A549 (cell line): ENCODE measurements around the gene CC2D1B. TPM values are rescaled to one million over a fixed set of nuclear protein-coding genes. Genes with fewer than 3 reads are reported as not detected.

Experiments used
- ATAC-seq, 2 experiments: fragments of 200-7000 bp in 1 of 2; fragments of >200 bp in 1 of 2; cut with Nextera tagmentation in 1 of 2; cut with Tn5 transposase in 1 of 2; 3 replicates each; pipeline versions ENCODE4 v1.8.0 to v1.9.1; 2018 to 2020; ENCODE audit warnings: mild to moderate bottlenecking in 1 of 2, moderate library complexity in 1 of 2
- CTCF ChIA-PET: fragments of 300-600 bp; sonication (Branson Sonifier 250); formaldehyde crosslinking; extraction: SDS; loops from one replicate; lab custom pipeline; 2021; ENCODE audit warnings: antibody characterized with exemption, inconsistent platforms; lab: Yijun Ruan, JAX
- POLR2A ChIA-PET: fragments of 350-600 bp; formaldehyde crosslinking; extraction: SDS; loops from one replicate; lab custom pipeline; 2021; ENCODE audit warnings: antibody characterized with exemption, inconsistent platforms; lab: Yijun Ruan, JAX
- DNase-seq, 2 experiments: peaks; one replicate each; pipeline versions ENCODE4 v3.0.0 to v3.0.0-alpha.2; 2011 to 2016; ENCODE audit warnings: low read depth in 1 of 2, low spot score in 1 of 2
- FAIRE-seq: peaks from 2 replicates; lab custom pipeline; 2011; peaks lifted over from hg19 to GRCh38; lab: Jason Lieb, UNC
- H3K27ac ChIP-seq, 2 experiments: fragments of >200 bp; sonication (Bioruptor Twin); formaldehyde crosslinking; 3 replicates each; pipeline ENCODE4 v1.5.1; 2016 to 2017
- H3K4me1 ChIP-seq: fragments of >200 bp; sonication (Bioruptor Twin); formaldehyde crosslinking; 3 replicates; pipeline ENCODE4 v1.6.1; 2016
- H3K4me2 ChIP-seq: fragments of >200 bp; sonication (Bioruptor Twin); formaldehyde crosslinking; 3 replicates; pipeline ENCODE4 v1.6.1; 2016
- H3K4me3 ChIP-seq: fragments of >200 bp; sonication (Bioruptor Twin); formaldehyde crosslinking; 3 replicates; pipeline ENCODE4 v1.5.1; 2016
- H3K9me3 ChIP-seq: fragments of >200 bp; sonication (Bioruptor Twin); formaldehyde crosslinking; 3 replicates; pipeline ENCODE4 v1.6.1; 2016
- ATOH8 ChIP-seq: fragments of 250-450 bp; sonication (Bioruptor Pico); IDR thresholded peaks from 2 replicates; pipeline ENCODE4 v1.5.0; 2020; ENCODE audit warnings: low read depth, mild to moderate bottlenecking, moderate library complexity
- BCL3 ChIP-seq: fragments of >200 bp; sonication (Bioruptor Twin); formaldehyde crosslinking; IDR thresholded peaks from 3 replicates; pipeline ENCODE4 v1.6.1; 2016
- BHLHE40 ChIP-seq: IDR thresholded peaks from 2 replicates; pipeline ENCODE4 v1.6.1; 2012; ENCODE audit warnings: low read depth, low read length, inconsistent platforms
- CBX8 ChIP-seq: fragments of 200-600 bp; sonication (generic); IDR thresholded peaks from 2 replicates; pipeline ENCODE4 v1.6.1; 2016
- CEBPB ChIP-seq, 2 experiments: fragments of >200 bp in 1 of 2; sonication (Bioruptor Twin) in 1 of 2; formaldehyde crosslinking in 1 of 2; IDR thresholded peaks; 2 replicates each; pipeline ENCODE4 v1.6.1; 2012 to 2016
- E2F6 ChIP-seq: IDR thresholded peaks from 2 replicates; pipeline ENCODE4 v1.6.1; 2012; ENCODE audit warnings: low read depth, borderline replicate concordance
- EHF ChIP-seq: fragments of 250-450 bp; sonication (Bioruptor Pico); IDR thresholded peaks from 2 replicates; pipeline ENCODE4 v1.5.0; 2020; ENCODE audit warnings: mild to moderate bottlenecking
- ELK1 ChIP-seq: fragments of 150-350 bp; IDR thresholded peaks from 2 replicates; pipeline ENCODE4 v1.6.1; 2014; ENCODE audit warnings: low read depth, mild to moderate bottlenecking, low read length
- ESRRA ChIP-seq: fragments of 150-350 bp; IDR thresholded peaks from 2 replicates; pipeline ENCODE4 v1.6.1; 2014; ENCODE audit warnings: mild to moderate bottlenecking, low read length, borderline replicate concordance
- GATA3 ChIP-seq: IDR thresholded peaks from 2 replicates; pipeline ENCODE4 v1.6.1; 2012; ENCODE audit warnings: borderline replicate concordance
- HDAC2 ChIP-seq: fragments of 200-600 bp; sonication (generic); IDR thresholded peaks from 2 replicates; pipeline ENCODE4 v1.6.1; 2016
- HES2 ChIP-seq: fragments of >200 bp; sonication (Bioruptor Twin); formaldehyde crosslinking; IDR thresholded peaks from 2 replicates; pipeline ENCODE4 v1.6.1; 2016
- HOXA7 ChIP-seq: fragments of 250-450 bp; sonication (Bioruptor Pico); IDR thresholded peaks from 2 replicates; pipeline ENCODE4 v1.5.0; 2020; ENCODE audit warnings: mild to moderate bottlenecking, moderate library complexity
- MAFK ChIP-seq: fragments of 450-650 bp; IDR thresholded peaks from 2 replicates; pipeline ENCODE4 v1.6.1; 2014; ENCODE audit not compliant: partially characterized antibody
- NFE2L2 ChIP-seq: fragments of 150-350 bp; conservative IDR thresholded peaks from 2 replicates; pipeline ENCODE4 v1.6.1; 2014; ENCODE audit warnings: low read length
- NR3C1 ChIP-seq: fragments of >200 bp; sonication (Bioruptor Twin); formaldehyde crosslinking; IDR thresholded peaks from 3 replicates; pipeline ENCODE4 v1.6.1; 2017
- PHF8 ChIP-seq: fragments of 200-600 bp; sonication (generic); IDR thresholded peaks from 2 replicates; pipeline ENCODE4 v1.6.1; 2016; ENCODE audit warnings: low read depth, mild to moderate bottlenecking, antibody characterized with exemption, moderate library complexity, borderline replicate concordance
- RCOR1 ChIP-seq: fragments of 150-350 bp; IDR thresholded peaks from 2 replicates; pipeline ENCODE4 v1.6.1; 2014; ENCODE audit warnings: antibody characterized with exemption, low read length, low read depth
- REST ChIP-seq: fragments of 200-600 bp; sonication (generic); IDR thresholded peaks from 2 replicates; pipeline ENCODE4 v1.6.1; 2016; ENCODE audit warnings: antibody characterized with exemption, mild to moderate bottlenecking, moderate library complexity
- SMC3 ChIP-seq: fragments of >200 bp; sonication (Bioruptor Twin); formaldehyde crosslinking; IDR thresholded peaks from 3 replicates; pipeline ENCODE4 v1.6.1; 2018; ENCODE audit warnings: inconsistent platforms
- ZSCAN20 ChIP-seq: fragments of 250-450 bp; sonication (Bioruptor Pico); IDR thresholded peaks from 2 replicates; pipeline ENCODE4 v1.8.0; 2022; ENCODE audit warnings: mild to moderate bottlenecking, moderate library complexity
- WGBS: methylation state at CpG from one replicate; pipeline ENCODE4 v1.1.6; 2017; ENCODE audit errors: missing lambda C conversion rate; 5-methylcytosine and 5-hydroxymethylcytosine counted together
- polyA plus RNA-seq, 4 experiments: library from polyadenylated mRNA; depleted of rRNA in 3 of 4; stranded (reverse); fragments of >200 nt; fragmentation: RNase III in 1 of 4; extraction: RNeasy Plus Mini Kit Qiagen cat#74134 plus additional on column Dnase treatment in 1 of 4; gene quantifications; 2 replicates in 3 of 4; 3 replicates in 1 of 4; pipeline ENCODE4 v1.2.3, GENCODE V29; 2011 to 2017

CC2D1B gene
- polyA plus RNA-seq, 2 of the 4 experiments (the other 2 are of a cell fraction): 9.8 to 18.2 TPM

GRCh38 chr1:52328615-52329014 lies 37.4 kb downstream of the CC2D1B start:
- DNase-seq: no peak

GRCh38 chr1:52325786-52326185 lies 40.2 kb downstream of the CC2D1B start:
- CTCF ChIA-PET: no interaction called here
- Histone ChIP-seq H3K9me3 (no peaks in the 10 kb centered on the region), H3K4me2 (no peak overlapping the region), H3K4me1 (peaks cover 11% of the 10 kb centered on the region; the same call in 2 of the 3 replicates), H3K27ac (no peak overlapping the region), H3K4me3 (no peak overlapping the region)
- POLR2A ChIA-PET: no interaction called here
- no peak for ATAC-seq
- 81% methylated on average over 5 of the region's 5 CpGs for WGBS
- FAIRE-seq: no peak
- no peak for DNase-seq
- TF ChIP-seq ATOH8: no peak
- no peak for TF ChIP-seq EHF
- no peak for TF ChIP-seq REST
- TF ChIP-seq HDAC2: no peak
- TF ChIP-seq ESRRA: no peak
- no peak for TF ChIP-seq BCL3
- no peak for TF ChIP-seq GATA3
- no peak for TF ChIP-seq SMC3
- TF ChIP-seq RCOR1: no peak
- TF ChIP-seq CEBPB (IDR thresholded peaks at IDR 0.05): no peak
- TF ChIP-seq ZSCAN20: no peak
- TF ChIP-seq PHF8: no peak
- no peak for TF ChIP-seq HOXA7
- no peak for TF ChIP-seq NR3C1
- no peak for TF ChIP-seq ELK1
- TF ChIP-seq HES2: no peak
- no peak for TF ChIP-seq NFE2L2
- no peak for TF ChIP-seq E2F6
- no peak for TF ChIP-seq CBX8
- no peak for TF ChIP-seq BHLHE40
- TF ChIP-seq, all 56 proteins: peak for 0

More at GRCh38 chr1:52328615-52329014, 37.4 kb downstream of the CC2D1B start:
- ChIA-PET CTCF (interaction anchor here (0.9 kb wide), 1 partner anchor 20 kb away, joined by 4 read pairs; no protein-coding TSS in a partner anchor), POLR2A (no interaction called here)
- no peaks in the 10 kb centered on the region for H3K9me3 ChIP-seq
- no peak overlapping the region for H3K4me2 ChIP-seq
- peaks cover 11% of the 10 kb centered on the region; the same call in 2 of the 3 replicates for H3K4me1 ChIP-seq
- ATAC-seq (no peak), FAIRE-seq (no peak)
- H3K4me3 ChIP-seq: no peak overlapping the region
- H3K27ac ChIP-seq: no peak overlapping the region
- TF ChIP-seq MAFK (peak; percentile 39), BCL3 (no peak)
- WGBS: 79% methylated on average over 1 of the region's 1 CpG
